Naive thymus-derived CD8-positive, alpha-beta T cell (primary cell): ENCODE data around the gene PLA2G12A. TPM values are rescaled to one million over a fixed set of nuclear protein-coding genes. Genes with fewer than 3 reads are reported as not detected.
A peak's percentile ranks its signal among the peaks of the same experiment; 100 is the strongest.

ENCODE experiments used
- ATAC-seq, 2 donors: fragments of 150-1000 bp; cut with Tn5 transposase in 1 of 2; sonication (Bioruptor Pico), chemical (Tn5 transposase) in 1 of 2; 1 replicate in 1 of 2; 2 replicates in 1 of 2; pipeline ENCODE4 v1.10.0; 2021; ENCODE audit warnings: mild to moderate bottlenecking in 2 of 2, moderate library complexity in 2 of 2
- POLR2A ChIA-PET: fragments of 350-600 bp; sonication (Branson Sonifier 250); formaldehyde crosslinking; loops from one replicate; lab custom pipeline; 2021; ENCODE audit warnings: antibody characterized with exemption; lab: Charles Lee
- DNase-seq, 10 donors: peaks; one replicate each; pipeline versions ENCODE4 v3.0.0 to v3.0.0-alpha.2; 2020 to 2022
- H3K27ac Mint-ChIP-seq, 10 donors: one replicate each; pipeline ENCODE4 v1.8.0; 2020 to 2022; ENCODE audit warnings: mild to moderate bottlenecking in 10 of 10, mixed read lengths in 10 of 10, moderate library complexity in 4 of 10, inconsistent platforms in 1 of 10
- H3K27me3 Mint-ChIP-seq, 5 donors: one replicate each; pipeline ENCODE4 v1.8.0; 2021 to 2022; ENCODE audit warnings: mixed read lengths in 5 of 5
- H3K36me3 Mint-ChIP-seq, 3 donors: one replicate each; pipeline ENCODE4 v1.8.0; 2020 to 2022; ENCODE audit warnings: mixed read lengths in 3 of 3, mild to moderate bottlenecking in 2 of 3, inconsistent platforms in 1 of 3
- H3K4me1 Mint-ChIP-seq, 4 donors: one replicate each; pipeline ENCODE4 v1.8.0; 2021 to 2022; ENCODE audit warnings: mixed read lengths in 4 of 4
- H3K4me3 Mint-ChIP-seq, 10 donors: one replicate each; pipeline ENCODE4 v1.8.0; 2020 to 2022; ENCODE audit warnings: mild to moderate bottlenecking in 10 of 10, mixed read lengths in 10 of 10, moderate library complexity in 6 of 10, inconsistent platforms in 1 of 10
- H3K9me3 Mint-ChIP-seq, 9 donors: one replicate each; pipeline ENCODE4 v1.8.0; 2020 to 2022; ENCODE audit warnings: mixed read lengths in 9 of 9, mild to moderate bottlenecking in 3 of 9, inconsistent platforms in 1 of 9, moderate library complexity in 1 of 9
- polyA plus RNA-seq, 3 donors: library from polyadenylated mRNA; unstranded; fragments of 300-500 nt; fragmentation: Illumina TruSeq; gene quantifications; one replicate each; pipeline ENCODE4 v1.2.3, GENCODE V29; 2021
- total RNA-seq, 8 experiments: library from RNA in 2 of 8; stranded (reverse) in 2 of 8; gene quantifications; one replicate each; pipeline ENCODE4 v1.2.3 and lab custom pipeline; 2021 to 2026

PLA2G12A gene
- total and polyA plus RNA-seq, 5 experiments from 2014 or later, result 16.0 to 56.9 (median 51.6) TPM

- DNase-seq, result no peak
- Mint-ChIP-seq H3K27me3 (no peaks in the 10 kb centered on the region), H3K36me3 (peaks cover 0 to 47% (median 24%) of the 10 kb centered on the region in 3 donors), H3K9me3 (no peaks in the 10 kb centered on the region), H3K4me1 (peaks cover 9 to 27% (median 20%) of the 10 kb centered on the region in 4 donors), H3K4me3 (no peak overlapping the region), H3K27ac (no peak overlapping the region)
- ATAC-seq, result no peak
- POLR2A ChIA-PET, result no interaction called here
Measured at GRCh38 chr4:109721033-109721432, 8.8 kb downstream of the PLA2G12A start.

- ATAC-seq, result no peak
- POLR2A ChIA-PET, result no interaction called here
- Mint-ChIP-seq H3K9me3 (no peaks in the 10 kb centered on the region), H3K4me3 (no peak overlapping the region), H3K27me3 (no peaks in the 10 kb centered on the region), H3K36me3 (peaks cover 0 to 50% (median 25%) of the 10 kb centered on the region in 3 donors), H3K4me1 (peaks cover 9 to 21% (median 17%) of the 10 kb centered on the region in 4 donors), H3K27ac (no peak overlapping the region)
- no peak for DNase-seq
Measured at GRCh38 chr4:109719604-109720003, 10.3 kb downstream of the PLA2G12A start.

GRCh38 chr4:109718759-109719158, 11.1 kb downstream of the PLA2G12A start:
- H3K36me3 Mint-ChIP-seq, result peaks cover 0 to 49% (median 25%) of the 10 kb centered on the region in 3 donors
- H3K27ac Mint-ChIP-seq, result no peak overlapping the region
- H3K4me3 Mint-ChIP-seq, result no peak overlapping the region
- no peak for ATAC-seq
- DNase-seq, result no peak
- no peaks in the 10 kb centered on the region for H3K27me3 Mint-ChIP-seq
- POLR2A ChIA-PET, result no interaction called here
- H3K4me1 Mint-ChIP-seq, result peaks cover 9 to 16% (median 14%) of the 10 kb centered on the region in 4 donors
- H3K9me3 Mint-ChIP-seq, result no peaks in the 10 kb centered on the region

- no peak for DNase-seq
- Mint-ChIP-seq H3K9me3 (no peaks in the 10 kb centered on the region), H3K27me3 (no peaks in the 10 kb centered on the region), H3K36me3 (peaks cover 0 to 75% (median 21%) of the 10 kb centered on the region in 3 donors), H3K4me1 (no peaks in the 10 kb centered on the region), H3K4me3 (no peak overlapping the region), H3K27ac (no peak overlapping the region)
- no peak for ATAC-seq
- POLR2A ChIA-PET, result interaction anchor here (0.6 kb wide), 1 partner anchor 16 kb away, joined by 3 read pairs; no protein-coding TSS in a partner anchor
Measured at GRCh38 chr4:109713500-109713899, 16.4 kb downstream of the PLA2G12A start.

GRCh38 chr4:109708990-109709389, 20.9 kb downstream of the PLA2G12A start:
- peaks cover 1 to 4% (median 3%) of the 10 kb centered on the region in 4 donors for H3K4me1 Mint-ChIP-seq
- peak overlapping the region in 3 of 10 donors; percentile 8 to 65 (median 56) for H3K27ac Mint-ChIP-seq
- H3K9me3 Mint-ChIP-seq, result no peaks in the 10 kb centered on the region
- H3K4me3 Mint-ChIP-seq, result no peak overlapping the region
- POLR2A ChIA-PET, result no interaction called here
- H3K36me3 Mint-ChIP-seq, result peaks cover 0 to 41% (median 2%) of the 10 kb centered on the region in 3 donors
- no peak for ATAC-seq
- no peaks in the 10 kb centered on the region for H3K27me3 Mint-ChIP-seq
- DNase-seq, result no peak

GRCh38 chr4:109708435-109708834, 21.4 kb downstream of the PLA2G12A start:
- Mint-ChIP-seq H3K27me3 (no peaks in the 10 kb centered on the region), H3K4me3 (no peak overlapping the region), H3K9me3 (no peaks in the 10 kb centered on the region), H3K27ac (peak overlapping the region in 3 of 10 donors; percentile 8 to 59 (median 56)), H3K4me1 (peaks cover 5 to 10% (median 8%) of the 10 kb centered on the region in 4 donors), H3K36me3 (peaks cover 0 to 37% (median 2%) of the 10 kb centered on the region in 3 donors)
- POLR2A ChIA-PET, result no interaction called here
- ATAC-seq (no peak), DNase-seq (no peak)

GRCh38 chr4:109703664-109704361, 26.1 kb downstream of the PLA2G12A start:
- POLR2A ChIA-PET, result interaction anchor here (1.0 to 2.5 kb wide), 5 partner anchors 13 to 264 kb away, joined by 3 to 11 read pairs (median 4); partner anchors contain the start of gene MCUB
- H3K9me3 Mint-ChIP-seq, result no peaks in the 10 kb centered on the region
- H3K27me3 Mint-ChIP-seq, result no peaks in the 10 kb centered on the region
- H3K4me3 Mint-ChIP-seq, result peak overlapping the region; percentile 90 to 98 (median 94)
- H3K4me1 Mint-ChIP-seq, result peaks cover 24 to 41% (median 40%) of the 10 kb centered on the region in 4 donors
- ATAC-seq (no peak), DNase-seq (no peak)
- peak overlapping the region; percentile 61 to 96 (median 88) for H3K27ac Mint-ChIP-seq
- peaks cover 0 to 11% (median 2%) of the 10 kb centered on the region in 3 donors for H3K36me3 Mint-ChIP-seq

- H3K36me3 Mint-ChIP-seq, result peaks cover 0 to 7% (median 2%) of the 10 kb centered on the region in 3 donors
- H3K27me3 Mint-ChIP-seq, result no peaks in the 10 kb centered on the region
- peak within 1 kb of the TSS; percentile 82 to 96 (median 94) for H3K27ac Mint-ChIP-seq
- POLR2A ChIA-PET, result interaction anchor here (0.6 to 2.5 kb wide), 8 partner anchors 9 to 263 kb away, joined by 3 to 11 read pairs (median 4); partner anchors contain the start of genes MCUB and PLA2G12A
- no peaks in the 10 kb centered on the region for H3K9me3 Mint-ChIP-seq
- H3K4me1 Mint-ChIP-seq, result peaks cover 28 to 48% (median 42%) of the 10 kb centered on the region in 4 donors
- ATAC-seq, result peak; percentile 84 to 90
- peak within 1 kb of the TSS; percentile 90 to 98 (median 94) for H3K4me3 Mint-ChIP-seq
- peak; percentile 62 to 82 (median 73) for DNase-seq
Measured at GRCh38 chr4:109702950-109703663, 26.8 kb downstream of the PLA2G12A start, which contains the start of gene CASP6. TSS of gene CASP6 (minus strand) at chr4:109703445. CDS start at chr4:109703395, 50 bp downstream.

GRCh38 chr4:109701566-109702410, 28.1 kb downstream of the PLA2G12A start:
- H3K4me3 Mint-ChIP-seq, result peak overlapping the region; percentile 90 to 98 (median 94)
- ATAC-seq (peak; percentile 7 to 9), DNase-seq (peak in 2 of 10 donors; percentile 31 to 36)
- H3K36me3 Mint-ChIP-seq, result peaks cover 0 to 17% (median 12%) of the 10 kb centered on the region in 3 donors
- H3K9me3 Mint-ChIP-seq, result no peaks in the 10 kb centered on the region
- H3K4me1 Mint-ChIP-seq, result peaks cover 28 to 57% (median 46%) of the 10 kb centered on the region in 4 donors
- POLR2A ChIA-PET, result interaction anchor here (0.6 to 3.2 kb wide), 11 partner anchors 8 to 142 kb away, joined by 3 to 13 read pairs (median 5); partner anchors contain the start of genes MCUB and PLA2G12A
- no peaks in the 10 kb centered on the region for H3K27me3 Mint-ChIP-seq
- H3K27ac Mint-ChIP-seq, result peak overlapping the region; percentile 82 to 96 (median 94)

GRCh38 chr4:109699553-109700225, 30.2 kb downstream of the PLA2G12A start:
- Mint-ChIP-seq H3K27ac (peak overlapping the region; percentile 40 to 91 (median 78)), H3K36me3 (peaks cover 0 to 32% (median 14%) of the 10 kb centered on the region in 3 donors), H3K9me3 (no peaks in the 10 kb centered on the region), H3K4me3 (peak overlapping the region in 2 of 10 donors; percentile 13 to 41), H3K4me1 (peaks cover 28 to 57% (median 48%) of the 10 kb centered on the region in 4 donors), H3K27me3 (no peaks in the 10 kb centered on the region)
- ATAC-seq (no peak), DNase-seq (no peak)
- POLR2A ChIA-PET, result interaction anchor here (1.0 to 3.2 kb wide), 4 partner anchors 9 to 267 kb away, joined by 4 to 13 read pairs (median 6); partner anchors contain the start of genes MCUB and PLA2G12A

- H3K27ac Mint-ChIP-seq, result peak overlapping the region; percentile 36 to 87 (median 78)
Measured at GRCh38 chr4:109698656-109699055, 31.2 kb downstream of the PLA2G12A start.

More at GRCh38 chr4:109698656-109699055, 31.2 kb downstream of the PLA2G12A start:
- H3K9me3 Mint-ChIP-seq, result no peaks in the 10 kb centered on the region
- POLR2A ChIA-PET, result no interaction called here
- peak overlapping the region in 1 of 10 donors; percentile 34 for H3K4me3 Mint-ChIP-seq
- H3K4me1 Mint-ChIP-seq, result peaks cover 23 to 52% (median 42%) of the 10 kb centered on the region in 4 donors
- peaks cover 7 to 42% (median 18%) of the 10 kb centered on the region in 3 donors for H3K36me3 Mint-ChIP-seq
- no peaks in the 10 kb centered on the region for H3K27me3 Mint-ChIP-seq
- DNase-seq (no peak), ATAC-seq (no peak)
